GM21576 (cell line): ENCODE data around the gene CMSS1.
"Not testable (repeated sequence)": the region's sequence is repeated elsewhere in the genome, so short reads cannot be mapped to it uniquely, and the experiment has no call there.

Source experiments
- ATAC-seq: cut with Tn5 transposase; IDR thresholded peaks from one replicate; pipeline ENCODE4 v1.9.1; 2021; ENCODE audit warnings: mild to moderate bottlenecking, moderate library complexity; ENCODE audit not compliant: unreplicated experiment

The CMSS1 gene

GRCh38 chr3:100209169-100209568 is 391.5 kb downstream of the CMSS1 start:
- ATAC-seq = no peak

- ATAC-seq = peak; percentile 98
These were observed 392.5 kb downstream of the CMSS1 start for GRCh38 chr3:100209948-100210771.

GRCh38 chr3:100210772-100211135 is 393.1 kb downstream of the CMSS1 start:
- ATAC-seq = no peak

DNA sequence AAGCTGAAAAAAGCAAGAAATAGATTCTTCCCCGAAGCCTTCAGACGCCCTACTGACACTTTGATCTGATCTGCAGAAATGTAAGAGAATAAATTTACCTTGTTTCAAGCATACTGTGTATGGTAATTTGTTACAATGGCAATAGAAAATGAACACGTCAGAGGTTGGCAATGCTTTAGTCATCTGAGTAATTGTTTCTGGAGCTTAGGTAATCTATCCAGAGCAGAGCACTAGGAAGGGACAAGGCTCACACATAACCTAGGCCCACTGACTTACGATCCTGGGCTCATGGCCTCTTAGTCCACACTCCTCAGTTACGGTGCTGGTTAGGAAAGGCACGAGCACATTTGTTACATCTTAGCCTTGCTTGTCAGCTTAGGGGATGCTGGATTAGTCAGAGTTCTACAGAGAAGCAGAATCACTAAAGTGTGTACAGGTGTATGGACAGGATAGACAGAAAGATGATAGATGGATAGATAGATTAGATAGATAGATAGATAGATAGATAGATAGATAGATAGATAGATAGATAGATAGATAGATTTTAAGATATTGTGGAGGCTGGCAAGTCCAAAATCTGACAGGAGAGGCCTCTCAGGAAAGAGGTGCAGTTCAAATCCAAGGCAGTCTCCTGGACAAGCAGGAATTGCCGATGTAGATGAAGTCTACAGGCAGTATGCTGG is 396.4 kb downstream of the CMSS1 start:
- no peak for ATAC-seq

- ATAC-seq = no peak
These were observed 396.9 kb downstream of the CMSS1 start for GRCh38 chr3:100214574-100214964.

DNA sequence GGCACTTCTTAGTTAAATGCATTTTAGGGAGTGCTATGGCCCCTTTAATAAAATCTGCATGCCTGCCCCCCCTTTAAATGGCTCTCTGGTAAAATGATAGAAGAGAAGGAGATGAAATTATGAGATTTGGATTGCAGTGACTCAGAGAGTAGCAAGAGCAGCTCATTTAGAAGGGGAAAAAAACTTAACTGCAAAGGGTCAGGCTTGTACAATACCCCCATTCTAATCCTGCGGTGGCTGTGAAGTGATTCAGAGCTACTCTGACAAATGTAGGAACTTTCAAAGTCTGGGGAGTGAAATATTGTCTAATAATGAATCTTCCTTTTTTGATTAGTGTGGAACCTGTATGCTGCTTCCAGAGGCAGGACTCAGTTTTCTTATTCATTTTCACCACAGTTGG is 399.1 kb downstream of the CMSS1 start:
- no peak for ATAC-seq

DNA sequence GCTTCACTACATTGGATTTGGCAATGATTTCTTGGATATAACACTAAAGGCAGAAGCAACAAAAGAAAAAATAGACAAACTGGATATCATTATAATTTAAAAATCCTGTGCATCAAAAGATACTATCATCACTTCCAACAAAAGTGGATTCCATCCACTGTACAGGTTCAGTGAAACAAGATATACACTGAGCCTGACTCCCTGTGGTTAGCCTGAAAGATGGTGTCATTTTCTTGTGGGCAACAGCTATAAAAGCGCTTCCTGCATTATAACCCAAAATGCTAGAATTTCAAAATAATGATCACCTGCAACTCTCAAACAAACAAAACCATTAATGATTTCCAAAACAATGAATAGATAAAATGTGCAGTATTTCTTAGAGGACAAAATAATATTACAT is 403.5 kb downstream of the CMSS1 start:
- no peak for ATAC-seq

DNA sequence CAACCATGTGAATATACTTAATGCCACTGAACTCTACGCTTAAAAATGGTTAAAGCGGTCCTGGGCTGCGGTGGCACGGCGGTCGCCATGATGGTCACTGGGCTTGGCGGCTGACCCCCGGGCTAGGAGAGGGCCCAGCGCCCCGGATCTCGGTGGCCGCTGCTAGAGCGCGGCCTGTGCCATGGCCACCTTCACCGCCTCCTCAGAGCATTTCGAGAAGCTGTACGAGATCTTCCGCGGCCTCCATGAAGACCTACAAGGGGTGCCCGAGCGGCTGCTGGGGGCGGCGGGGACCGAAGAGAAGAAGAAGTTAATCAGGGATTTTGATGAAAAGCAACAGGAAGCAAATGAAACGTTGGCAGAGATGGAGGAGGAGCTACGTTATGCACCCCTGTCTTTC is 407.5 kb downstream of the CMSS1 start:
- no peak for ATAC-seq

DNA sequence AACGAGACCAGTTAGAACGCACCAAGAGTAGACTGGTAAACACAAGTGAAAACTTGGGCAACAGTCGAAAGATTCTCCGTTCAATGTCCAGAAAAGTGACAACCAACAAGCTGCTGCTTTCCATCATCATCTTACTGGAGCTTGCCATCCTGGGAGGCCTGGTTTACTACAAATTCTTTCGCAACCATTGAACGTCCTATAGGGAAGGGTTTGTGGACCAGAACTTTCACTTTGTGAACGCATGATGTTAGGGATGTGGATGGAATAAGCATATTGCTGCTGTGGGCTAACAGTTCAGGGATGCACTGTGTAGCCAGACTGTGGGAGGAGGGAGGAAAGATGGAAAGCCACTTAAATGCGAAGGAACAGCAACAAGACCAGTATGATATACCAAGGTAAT is 408.2 kb downstream of the CMSS1 start:
- no peak for ATAC-seq

GRCh38 chr3:100226712-100227429 is 409.2 kb downstream of the CMSS1 start:
- no peak for ATAC-seq

DNA sequence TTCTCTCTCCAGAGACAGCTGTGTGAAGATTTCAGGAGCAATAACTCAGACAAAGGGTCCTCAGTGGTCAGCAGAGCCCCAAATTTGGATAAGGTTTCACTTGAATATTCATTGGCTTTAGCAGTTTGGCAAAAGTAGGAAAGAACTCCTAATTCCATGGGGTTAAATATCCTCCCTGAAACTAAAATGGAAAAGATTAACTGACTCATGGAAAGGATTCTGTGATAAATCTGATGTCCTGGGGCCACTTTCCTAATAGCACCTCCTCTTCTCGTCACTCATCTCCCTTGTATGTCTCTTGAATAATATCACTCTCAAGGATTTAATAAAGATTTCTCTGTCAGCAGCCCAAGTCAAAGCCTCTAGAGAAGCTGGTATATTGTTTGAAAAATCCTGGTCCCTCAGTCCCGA is 409.9 kb downstream of the CMSS1 start:
- no peak for ATAC-seq

- no peak for ATAC-seq
These were observed 410.6 kb downstream of the CMSS1 start for GRCh38 chr3:100228247-100228646.

DNA sequence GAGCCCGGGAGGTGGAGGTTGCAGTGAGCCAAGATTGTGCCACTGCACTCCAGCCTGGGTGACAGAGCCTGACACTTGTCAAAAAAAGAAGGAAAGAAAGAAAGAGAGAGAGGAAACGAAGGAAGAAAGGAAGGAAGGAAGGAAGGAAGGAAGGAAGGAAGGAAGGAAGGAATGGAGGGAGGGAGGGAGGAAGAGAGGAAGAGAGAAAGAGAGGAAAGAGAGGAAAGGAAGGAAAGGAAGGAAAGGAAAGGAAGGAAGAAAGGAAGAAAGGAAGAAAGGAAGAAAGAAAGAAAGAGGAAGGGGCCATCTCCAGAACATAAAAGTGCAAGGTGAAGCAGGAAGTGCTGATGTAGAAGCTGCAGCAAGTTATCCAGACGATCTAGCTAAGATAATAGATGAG is 411.5 kb downstream of the CMSS1 start:
- ATAC-seq = not testable (repeated sequence)

GRCh38 chr3:100230710-100231109 is 413.0 kb downstream of the CMSS1 start:
- ATAC-seq = no peak
